NCI-H526 treated with DMSO at 0.1 percent for 48 hours (cell line): ENCODE data around the gene PARP1.
"Not testable (repeated sequence)": the region's sequence is repeated elsewhere in the genome, so short reads cannot be mapped to it uniquely, and the experiment has no call there.

Source experiments
- DNase-seq: peaks from one replicate; lab custom pipeline; 2025; lab: John Stamatoyannopoulos, UW

Gene PARP1

GRCh38 chr1:226407497-226408284 is at the start of gene PARP1:
Gene PARP1, minus strand, starts transcription at chr1:226408093. Its CDS starts 164 bp downstream, at chr1:226407929.
- DNase-seq: peak; percentile 50

DNA sequence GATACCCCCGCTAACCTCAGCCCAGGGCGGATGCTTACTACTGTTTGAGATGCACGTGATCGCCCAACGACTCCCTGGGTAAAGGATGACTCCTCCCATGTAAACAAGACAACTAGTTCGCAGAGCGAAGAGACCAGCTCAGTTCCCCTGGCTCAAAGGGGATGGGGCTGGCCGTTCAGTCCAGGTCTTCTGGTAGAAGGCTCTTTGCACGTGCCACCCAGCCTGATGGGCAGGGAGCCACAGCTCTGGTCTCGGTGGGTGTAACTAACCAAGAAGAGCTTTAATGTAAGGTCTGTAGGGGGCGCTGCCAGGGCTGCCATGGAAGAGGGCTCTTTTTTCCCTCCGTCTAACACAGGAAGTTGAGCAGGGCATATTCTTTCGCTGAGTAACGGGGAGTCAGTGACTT is 49.4 kb upstream of the PARP1 start:
- no peak for DNase-seq

- DNase-seq: no peak
Measured at GRCh38 chr1:226455843-226456242, 48.0 kb upstream of the PARP1 start.

- DNase-seq: no peak
Measured at GRCh38 chr1:226454349-226454748, 46.5 kb upstream of the PARP1 start.

- DNase-seq: no peak
Measured at GRCh38 chr1:226453015-226453704, 45.3 kb upstream of the PARP1 start.

DNA sequence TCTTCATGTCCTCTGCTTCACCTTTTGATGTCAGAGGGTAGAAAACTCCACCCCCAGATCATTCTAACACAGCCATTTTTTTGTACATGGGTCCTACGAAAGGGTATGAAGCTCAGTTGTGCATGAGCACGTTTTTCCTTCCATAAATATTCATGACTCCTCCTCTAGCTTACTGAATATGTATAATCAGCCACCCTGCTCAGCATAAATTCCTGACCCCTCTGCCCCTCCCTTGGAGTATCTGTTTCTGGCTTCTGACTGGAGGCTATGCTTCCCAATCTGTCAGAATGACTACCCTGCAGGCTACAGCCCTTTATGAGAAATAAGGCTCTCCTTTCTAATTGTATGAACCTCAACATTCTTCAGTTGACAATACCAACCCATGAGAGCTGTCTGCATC is 42.8 kb upstream of the PARP1 start:
- no peak for DNase-seq

- no peak for DNase-seq
Measured at GRCh38 chr1:226449823-226450222, 41.9 kb upstream of the PARP1 start.

DNA sequence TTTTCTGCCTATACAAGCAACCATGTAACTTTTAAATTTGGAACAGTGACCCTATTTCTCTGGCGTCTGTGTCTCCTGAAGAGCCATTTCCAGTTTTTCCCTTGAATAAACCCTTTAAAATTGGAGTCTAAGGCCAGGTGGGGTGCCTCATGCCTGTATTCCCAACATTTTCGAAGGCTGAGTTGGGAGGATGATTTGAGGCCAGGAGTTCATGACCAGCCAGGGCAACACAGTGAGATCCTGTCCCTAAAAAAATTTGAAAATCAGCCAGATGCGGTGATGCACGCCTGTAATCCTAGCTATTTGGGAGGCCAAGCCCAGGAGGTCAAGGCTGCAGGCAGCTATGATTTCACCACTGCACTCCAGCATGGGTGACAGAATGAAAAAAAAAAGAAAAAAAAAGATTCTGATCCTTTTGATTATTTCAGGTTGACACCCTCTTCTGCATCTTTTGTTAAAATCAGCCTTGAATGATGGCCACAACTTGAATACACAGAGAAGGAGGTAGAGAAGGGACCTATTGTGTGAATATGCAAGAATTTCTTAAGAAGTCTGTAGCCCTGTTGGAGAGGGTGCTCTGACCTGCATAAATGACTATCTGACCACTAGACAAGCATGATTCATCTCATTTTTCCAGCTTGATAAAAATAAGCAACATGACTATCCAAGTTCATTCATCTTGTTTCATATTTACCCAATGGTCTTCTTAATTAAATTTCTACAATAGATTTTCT is 40.2 kb upstream of the PARP1 start:
- DNase-seq: no peak

DNA sequence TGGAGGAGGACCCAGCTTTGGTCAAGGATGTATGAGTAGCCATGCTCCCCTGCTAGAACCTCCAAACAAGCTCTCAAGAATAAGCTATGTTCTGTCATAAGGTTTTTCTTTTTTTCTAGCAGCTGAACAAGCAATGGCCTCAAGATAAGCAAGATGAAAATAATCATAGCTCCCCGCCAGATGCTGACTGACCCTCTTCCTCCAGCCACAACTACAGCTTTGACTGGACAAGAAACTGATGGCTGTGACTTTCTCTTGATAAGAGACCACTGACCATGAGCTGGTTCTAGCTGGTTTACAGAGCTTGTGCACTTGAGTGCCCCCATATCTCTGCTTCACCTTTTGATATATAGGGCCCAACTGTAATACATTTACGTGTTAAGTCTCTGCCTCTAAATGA is 38.2 kb upstream of the PARP1 start:
- DNase-seq: no peak

GRCh38 chr1:226444901-226445300 is 37.0 kb upstream of the PARP1 start:
- DNase-seq: no peak

- no peak for DNase-seq
Measured at GRCh38 chr1:226443439-226443838, 35.5 kb upstream of the PARP1 start.

DNA sequence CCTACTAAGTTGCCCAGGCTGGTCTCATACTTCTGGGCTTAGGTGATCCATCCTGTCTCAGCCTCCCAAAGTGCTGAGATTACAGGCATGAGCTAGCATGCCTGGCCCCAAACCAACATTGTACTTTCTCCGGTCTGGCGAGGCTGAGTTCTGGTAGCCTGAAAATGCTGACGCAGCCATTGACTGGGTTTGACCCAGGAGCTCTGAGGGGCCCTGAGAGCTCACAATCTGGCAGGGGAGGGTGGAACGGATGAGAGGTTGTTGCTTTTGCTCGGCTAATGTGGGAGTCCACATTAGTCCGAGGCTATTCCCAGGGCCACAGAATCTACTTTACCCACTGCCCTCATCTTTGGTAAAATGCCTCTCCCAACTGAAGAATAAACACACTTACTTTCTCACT is 35.1 kb upstream of the PARP1 start:
- no peak for DNase-seq

- no peak for DNase-seq
Measured at GRCh38 chr1:226441629-226442028, 33.7 kb upstream of the PARP1 start.

DNA sequence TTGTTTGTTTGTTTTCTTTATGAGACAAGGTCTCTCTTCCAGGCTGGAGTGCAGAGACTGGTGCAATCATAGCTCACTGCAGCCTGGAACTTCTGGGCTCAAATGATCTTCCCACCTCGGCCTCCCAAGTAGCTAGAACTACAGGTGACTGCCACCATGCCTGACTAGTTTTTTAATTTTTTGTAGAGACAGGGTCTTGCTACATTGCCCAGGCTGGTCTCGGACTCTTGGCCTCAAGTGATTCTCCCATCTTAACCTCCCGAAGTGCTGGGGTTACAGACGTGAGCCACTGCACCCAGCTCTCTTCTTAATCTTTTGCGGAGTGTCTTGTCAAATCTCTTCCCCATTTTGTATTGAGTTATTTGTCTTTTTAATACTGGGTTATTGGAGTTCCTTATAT is 32.6 kb upstream of the PARP1 start:
- DNase-seq: no peak

- DNase-seq: no peak
Measured at GRCh38 chr1:226438007-226438406, 30.1 kb upstream of the PARP1 start.

DNA sequence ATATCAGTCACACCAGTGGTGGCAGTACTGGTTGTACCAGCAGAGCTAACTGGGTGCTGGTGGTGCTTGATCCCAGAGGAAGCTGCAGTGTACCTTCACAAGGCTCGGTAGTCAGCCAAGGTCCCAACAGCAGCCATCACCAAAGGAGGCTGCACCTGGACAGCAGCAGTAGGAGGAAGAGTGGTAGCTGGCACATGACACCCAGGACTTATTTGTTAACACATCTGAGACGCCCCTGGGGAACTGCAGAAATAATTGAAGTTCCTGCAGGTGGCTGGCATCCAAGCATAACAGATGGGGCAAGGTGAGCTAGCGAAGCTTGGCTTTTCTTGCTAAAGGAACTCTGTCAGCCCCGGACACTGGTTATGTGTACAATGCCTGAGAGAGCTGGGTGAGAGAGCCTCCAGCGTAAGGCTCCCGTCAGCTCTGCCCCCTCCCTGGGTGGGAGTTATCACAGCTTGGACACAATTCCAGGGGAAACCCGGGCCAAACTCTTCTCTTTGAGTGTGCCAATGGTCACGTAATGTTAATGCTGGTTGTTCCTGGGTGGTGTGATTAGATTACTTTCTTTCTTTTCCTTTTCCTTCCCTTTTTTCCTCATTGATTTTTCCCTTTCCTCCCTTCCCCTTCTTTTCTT is 29.1 kb upstream of the PARP1 start:
- DNase-seq: peak; percentile 81

DNA sequence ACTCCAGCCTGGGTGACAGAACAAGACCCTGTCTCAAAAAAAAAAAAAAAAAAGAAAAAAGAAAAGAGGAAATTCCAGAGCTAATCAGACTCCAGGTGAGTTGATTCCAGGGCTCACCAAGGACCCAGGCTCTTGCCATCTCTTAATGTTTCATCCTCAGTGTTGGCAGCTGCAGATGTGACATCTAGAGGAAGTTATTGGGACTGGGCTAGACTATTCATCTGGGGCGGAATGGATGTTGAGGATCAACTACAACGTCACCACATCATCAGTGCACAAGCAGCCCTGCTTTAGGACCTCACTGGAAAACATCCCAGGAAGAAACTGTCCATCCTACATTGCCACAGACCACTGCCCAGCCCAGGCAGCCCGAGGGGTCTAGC is 28.6 kb upstream of the PARP1 start:
- DNase-seq: no peak

DNA sequence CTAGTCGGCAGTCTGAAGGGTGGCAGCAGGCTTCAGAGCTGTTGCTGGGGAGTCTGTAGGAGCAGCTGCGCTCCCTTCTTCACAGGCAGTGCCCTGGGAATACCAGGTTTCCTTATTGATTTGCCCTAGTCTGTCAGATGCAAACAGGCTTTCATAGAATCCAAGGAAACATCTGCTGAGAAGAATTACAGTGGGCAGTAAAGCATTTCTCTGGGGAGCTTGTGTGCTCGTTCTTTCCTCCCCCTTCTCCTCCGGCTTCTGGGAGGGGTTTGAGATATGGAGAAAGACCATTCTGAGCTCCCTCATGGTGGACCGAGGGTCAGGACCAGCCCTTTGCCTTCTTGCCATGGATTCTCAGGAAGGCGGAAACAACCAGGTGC is 25.4 kb upstream of the PARP1 start:
- no peak for DNase-seq

DNA sequence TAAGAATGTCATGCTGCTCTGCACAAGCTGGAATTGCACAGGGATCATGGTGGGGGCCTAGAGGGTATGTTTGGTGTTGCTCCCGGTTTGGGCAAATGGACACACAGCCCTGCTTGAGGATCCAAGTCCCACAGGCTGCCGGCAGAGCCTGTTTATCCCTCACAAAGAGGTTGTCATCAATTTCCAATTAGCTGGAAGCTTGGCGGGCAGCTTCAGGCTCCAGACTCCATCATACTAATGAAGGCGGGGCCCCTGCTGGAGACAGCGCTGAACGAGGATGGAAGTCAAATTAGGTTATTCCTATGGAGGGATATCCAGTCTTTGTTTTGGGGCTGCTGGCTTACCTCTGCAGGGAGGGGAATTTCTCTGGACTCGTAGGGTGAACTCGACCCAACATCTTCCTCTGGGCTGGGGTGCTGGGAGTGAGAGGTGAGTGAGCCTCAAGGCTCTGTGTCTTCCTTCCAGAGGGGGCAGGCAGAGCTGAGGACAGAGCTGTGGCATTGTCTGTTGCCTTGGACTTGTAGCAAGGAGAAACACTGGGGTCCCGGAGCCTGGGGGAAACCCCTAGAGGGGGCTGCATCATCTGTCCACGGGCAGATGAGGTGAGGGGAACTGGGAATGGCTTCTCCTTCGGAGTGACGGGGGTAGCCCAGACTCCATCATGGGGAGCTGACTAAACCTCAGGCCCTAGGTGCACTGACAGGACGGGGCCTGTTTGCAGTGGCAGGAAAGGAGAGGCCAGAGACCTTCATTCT is 24.9 kb upstream of the PARP1 start:
- DNase-seq: no peak

GRCh38 chr1:226431898-226432297 is 24.0 kb upstream of the PARP1 start:
- DNase-seq: not testable (repeated sequence)

GRCh38 chr1:226429858-226430715 is 22.2 kb upstream of the PARP1 start:
- no peak for DNase-seq
